Fibroblast of lung (primary cell): Measurements from ENCODE around the gene SRGAP1.
"Not testable (repeated sequence)": the region's sequence is repeated elsewhere in the genome, so short reads cannot be mapped to it uniquely, and the experiment has no call there.

Source experiments
- EZH2 ChIP-seq: IDR thresholded peaks from 2 replicates; pipeline ENCODE4 v1.5.1; 2012; ENCODE audit warnings: low read length, control low read depth, mild to moderate bottlenecking; ENCODE audit errors: missing control alignments
- TF ChIP-seq, protein P1 (sequence below), 2 donors: IDR thresholded peaks in 1 of 2; conservative IDR thresholded peaks in 1 of 2; 1 replicate in 1 of 2; 2 replicates in 1 of 2; pipeline ENCODE4 v1.5.1; 2011 to 2012; ENCODE audit warnings: low read length in 2 of 2, control low read depth in 1 of 2, inconsistent platforms in 1 of 2, low read depth in 1 of 2, mild to moderate bottlenecking in 1 of 2

DNA sequence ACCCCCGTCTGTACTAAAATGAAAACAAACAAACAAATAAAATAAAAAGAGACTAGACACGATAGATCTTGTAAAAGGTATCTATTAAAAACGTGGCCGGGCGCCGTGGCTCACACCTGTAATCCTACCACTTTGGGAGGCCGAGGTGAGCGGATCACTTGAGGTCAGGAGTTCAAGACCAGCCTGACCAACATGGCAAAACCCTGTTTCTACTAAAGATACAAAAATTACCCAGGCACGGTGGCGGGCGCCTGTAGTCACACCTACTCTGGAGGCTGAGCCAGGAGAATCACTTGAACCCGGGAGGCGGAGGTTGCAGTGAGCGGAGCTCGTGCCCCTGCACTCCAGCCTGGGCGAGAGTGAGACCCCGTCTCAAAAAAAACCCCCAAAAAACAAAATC, 1.8 kb upstream of the SRGAP1 start:
- TF ChIP-seq, protein P1, sequence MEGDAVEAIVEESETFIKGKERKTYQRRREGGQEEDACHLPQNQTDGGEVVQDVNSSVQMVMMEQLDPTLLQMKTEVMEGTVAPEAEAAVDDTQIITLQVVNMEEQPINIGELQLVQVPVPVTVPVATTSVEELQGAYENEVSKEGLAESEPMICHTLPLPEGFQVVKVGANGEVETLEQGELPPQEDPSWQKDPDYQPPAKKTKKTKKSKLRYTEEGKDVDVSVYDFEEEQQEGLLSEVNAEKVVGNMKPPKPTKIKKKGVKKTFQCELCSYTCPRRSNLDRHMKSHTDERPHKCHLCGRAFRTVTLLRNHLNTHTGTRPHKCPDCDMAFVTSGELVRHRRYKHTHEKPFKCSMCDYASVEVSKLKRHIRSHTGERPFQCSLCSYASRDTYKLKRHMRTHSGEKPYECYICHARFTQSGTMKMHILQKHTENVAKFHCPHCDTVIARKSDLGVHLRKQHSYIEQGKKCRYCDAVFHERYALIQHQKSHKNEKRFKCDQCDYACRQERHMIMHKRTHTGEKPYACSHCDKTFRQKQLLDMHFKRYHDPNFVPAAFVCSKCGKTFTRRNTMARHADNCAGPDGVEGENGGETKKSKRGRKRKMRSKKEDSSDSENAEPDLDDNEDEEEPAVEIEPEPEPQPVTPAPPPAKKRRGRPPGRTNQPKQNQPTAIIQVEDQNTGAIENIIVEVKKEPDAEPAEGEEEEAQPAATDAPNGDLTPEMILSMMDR (conservative IDR thresholded peaks at IDR 0.05 in 1 of 2, IDR thresholded peaks at IDR 0.05 in 1 of 2; ENCODE audit: low read depth in 1 of 2, low read length in 2 of 2) = not testable (repeated sequence)
- not testable (repeated sequence) for TF ChIP-seq EZH2
